ENCODE data around the gene CHN2.

DNA sequence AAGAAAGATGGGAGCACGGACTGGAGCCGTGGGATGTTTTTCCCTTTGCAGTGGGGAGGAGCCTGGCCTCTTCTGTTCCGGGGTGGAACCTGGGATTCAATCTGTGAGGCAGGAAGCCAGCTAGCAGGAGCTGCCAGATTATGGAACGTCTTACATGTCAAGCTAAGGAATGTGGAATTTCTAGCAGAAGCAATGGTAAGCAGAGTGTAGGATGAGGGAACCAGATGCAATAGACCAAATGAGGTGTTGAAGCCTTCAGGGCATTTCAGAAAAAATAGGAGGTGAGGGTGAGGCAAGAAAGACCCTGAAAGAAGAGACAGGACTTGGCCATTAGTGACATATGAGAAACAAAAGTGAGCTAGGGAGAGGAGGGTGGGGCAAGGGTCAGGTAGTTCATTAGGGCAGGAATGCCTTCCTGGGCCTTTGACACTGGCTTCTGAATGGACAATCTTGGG is 105.5 kb downstream of the CHN2 start:
- TF ChIP-seq, protein P1, sequence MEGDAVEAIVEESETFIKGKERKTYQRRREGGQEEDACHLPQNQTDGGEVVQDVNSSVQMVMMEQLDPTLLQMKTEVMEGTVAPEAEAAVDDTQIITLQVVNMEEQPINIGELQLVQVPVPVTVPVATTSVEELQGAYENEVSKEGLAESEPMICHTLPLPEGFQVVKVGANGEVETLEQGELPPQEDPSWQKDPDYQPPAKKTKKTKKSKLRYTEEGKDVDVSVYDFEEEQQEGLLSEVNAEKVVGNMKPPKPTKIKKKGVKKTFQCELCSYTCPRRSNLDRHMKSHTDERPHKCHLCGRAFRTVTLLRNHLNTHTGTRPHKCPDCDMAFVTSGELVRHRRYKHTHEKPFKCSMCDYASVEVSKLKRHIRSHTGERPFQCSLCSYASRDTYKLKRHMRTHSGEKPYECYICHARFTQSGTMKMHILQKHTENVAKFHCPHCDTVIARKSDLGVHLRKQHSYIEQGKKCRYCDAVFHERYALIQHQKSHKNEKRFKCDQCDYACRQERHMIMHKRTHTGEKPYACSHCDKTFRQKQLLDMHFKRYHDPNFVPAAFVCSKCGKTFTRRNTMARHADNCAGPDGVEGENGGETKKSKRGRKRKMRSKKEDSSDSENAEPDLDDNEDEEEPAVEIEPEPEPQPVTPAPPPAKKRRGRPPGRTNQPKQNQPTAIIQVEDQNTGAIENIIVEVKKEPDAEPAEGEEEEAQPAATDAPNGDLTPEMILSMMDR (IDR thresholded peaks at IDR 0.05), result no peak
- TF ChIP-seq POLR2A (IDR thresholded peaks at IDR 0.05), result no peak

Data from upper lobe of left lung (tissue), 4 donors.